MM.1S (cell line): ENCODE data around the gene MMP10.

Experiments
- CTCF ChIP-seq: fragments of 300-600 bp; sonication (generic); IDR thresholded peaks from 2 replicates; pipeline ENCODE4 v1.5.1; 2016; ENCODE audit warnings: antibody characterized with exemption, low read length, mixed read lengths
- EZH2 ChIP-seq: fragments of 300-600 bp; sonication (generic); optimal IDR thresholded peaks from 2 replicates; pipeline ENCODE3; 2017; ENCODE audit warnings: low read depth, mild to moderate bottlenecking, antibody characterized with exemption, low read length, mixed read lengths
- EZH2phosphoT487 ChIP-seq: fragments of 300-600 bp; sonication (generic); IDR thresholded peaks from 2 replicates; pipeline ENCODE4 v1.6.1; 2018; ENCODE audit warnings: antibody characterized with exemption, low read length

GRCh38 chr11:102727890-102728289, 52.5 kb downstream of the MMP10 start:
- TF ChIP-seq EZH2 = no peak
- TF ChIP-seq CTCF = no peak
- TF ChIP-seq EZH2phosphoT487 = no peak
